ENCODE results near the gene CD24.
"Not testable (repeated sequence)": the region's sequence is repeated elsewhere in the genome, so short reads cannot be mapped to it uniquely, and the experiment has no call there.

The CD24 gene

GRCh38 chr6:106974336-106974998 is at the start of gene CD24:
Gene CD24 (minus strand): TSS chr6:106974729. CDS start chr6:106974646, 83 bp downstream.
- Histone ChIP-seq H3K36me3 (ENCODE audit: control insufficient read depth, insufficient read depth, low read length) (peaks cover 9% of the 10 kb centered on the region), H3K27ac (ENCODE audit: low read length) (no peak within 1 kb of the TSS), H3K27me3 (ENCODE audit: control insufficient read depth, insufficient read depth, low read length) (no peaks in the 10 kb centered on the region), H3K9me3 (ENCODE audit: control insufficient read depth, insufficient read depth, low read length) (no peaks in the 10 kb centered on the region), H3K4me3 (ENCODE audit: low read length) (peak within 1 kb of the TSS; percentile 80), H3K4me1 (ENCODE audit: control insufficient read depth, insufficient read depth, low read length) (no peaks in the 10 kb centered on the region; the same call in 1 of the 2 replicates)
- no peak for DNase-seq (ENCODE audit: low read depth, low spot score)
- no CpG with 5 or more reads among the region's 73 CpGs for WGBS (ENCODE audit: insufficient coverage, insufficient read length)

DNA sequence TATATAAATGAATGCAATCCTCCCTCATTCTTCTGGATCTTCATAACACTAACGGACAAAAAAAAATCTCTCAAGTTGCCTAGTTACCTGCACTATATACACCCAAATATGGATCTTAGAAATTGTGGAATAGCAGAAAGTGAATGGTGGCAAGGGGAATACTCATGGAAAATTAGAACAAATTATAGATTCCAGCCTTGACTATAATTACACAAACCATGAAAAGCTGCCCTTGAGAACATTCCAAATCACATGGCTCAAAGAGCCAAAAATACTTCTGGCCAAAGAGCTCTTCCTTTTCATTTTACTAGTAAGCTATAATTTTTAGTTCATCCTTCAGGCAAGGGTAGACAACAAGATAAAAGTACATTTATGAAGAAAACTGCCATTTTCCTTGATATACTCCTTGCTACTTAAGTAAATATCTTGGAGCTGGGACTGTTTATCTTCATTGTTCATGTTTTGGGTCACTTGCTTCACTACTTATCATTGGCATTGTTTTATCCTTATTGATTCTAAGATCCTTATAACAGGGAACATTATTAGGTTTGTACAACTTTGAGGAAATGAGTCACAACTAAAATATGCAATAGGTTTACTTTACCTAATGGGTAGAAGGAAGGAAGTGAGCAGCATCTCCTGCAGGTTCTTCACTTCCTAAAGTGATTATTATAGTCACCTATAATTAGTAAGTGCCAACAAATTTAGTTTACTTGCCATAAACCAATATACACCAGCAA is 47.1 kb upstream of the CD24 start:
- no CpG with 5 or more reads among the region's 1 CpG for WGBS (ENCODE audit: insufficient coverage, insufficient read length)
- DNase-seq (ENCODE audit: low read depth, low spot score): no peak
- no peaks in the 10 kb centered on the region for H3K4me1 ChIP-seq (ENCODE audit: control insufficient read depth, insufficient read depth, low read length)

GRCh38 chr6:107020239-107020638 is 45.7 kb upstream of the CD24 start:
- no peak for DNase-seq (ENCODE audit: low read depth, low spot score)
- H3K9me3 ChIP-seq (ENCODE audit: control insufficient read depth, insufficient read depth, low read length): no peaks in the 10 kb centered on the region

More for the DNA sequence above, 47.1 kb upstream of the CD24 start:
- Histone ChIP-seq H3K27ac (ENCODE audit: low read length) (no peak overlapping the region), H3K27me3 (ENCODE audit: control insufficient read depth, insufficient read depth, low read length) (no peaks in the 10 kb centered on the region), H3K9me3 (ENCODE audit: control insufficient read depth, insufficient read depth, low read length) (no peaks in the 10 kb centered on the region), H3K36me3 (ENCODE audit: control insufficient read depth, insufficient read depth, low read length) (no peaks in the 10 kb centered on the region), H3K4me3 (ENCODE audit: low read length) (no peak overlapping the region)

GRCh38 chr6:107019628-107020027 is 45.1 kb upstream of the CD24 start:
- not testable (repeated sequence) for DNase-seq (ENCODE audit: low read depth, low spot score); H3K36me3 ChIP-seq (ENCODE audit: control insufficient read depth, insufficient read depth, low read length); H3K27ac ChIP-seq (ENCODE audit: low read length); H3K9me3 ChIP-seq (ENCODE audit: control insufficient read depth, insufficient read depth, low read length); H3K27me3 ChIP-seq (ENCODE audit: control insufficient read depth, insufficient read depth, low read length); H3K4me3 ChIP-seq (ENCODE audit: low read length); H3K4me1 ChIP-seq (ENCODE audit: control insufficient read depth, insufficient read depth, low read length)
- no CpG with 5 or more reads among the region's 8 CpGs for WGBS (ENCODE audit: insufficient coverage, insufficient read length)

More at GRCh38 chr6:107020239-107020638, 45.7 kb upstream of the CD24 start:
- H3K36me3 ChIP-seq (ENCODE audit: control insufficient read depth, insufficient read depth, low read length): no peaks in the 10 kb centered on the region
- no peaks in the 10 kb centered on the region for H3K27me3 ChIP-seq (ENCODE audit: control insufficient read depth, insufficient read depth, low read length)
- no peak overlapping the region for H3K4me3 ChIP-seq (ENCODE audit: low read length)
- H3K4me1 ChIP-seq (ENCODE audit: control insufficient read depth, insufficient read depth, low read length): no peaks in the 10 kb centered on the region
- H3K27ac ChIP-seq (ENCODE audit: low read length): no peak overlapping the region
- no CpG with 5 or more reads among the region's 4 CpGs for WGBS (ENCODE audit: insufficient coverage, insufficient read length)

DNA sequence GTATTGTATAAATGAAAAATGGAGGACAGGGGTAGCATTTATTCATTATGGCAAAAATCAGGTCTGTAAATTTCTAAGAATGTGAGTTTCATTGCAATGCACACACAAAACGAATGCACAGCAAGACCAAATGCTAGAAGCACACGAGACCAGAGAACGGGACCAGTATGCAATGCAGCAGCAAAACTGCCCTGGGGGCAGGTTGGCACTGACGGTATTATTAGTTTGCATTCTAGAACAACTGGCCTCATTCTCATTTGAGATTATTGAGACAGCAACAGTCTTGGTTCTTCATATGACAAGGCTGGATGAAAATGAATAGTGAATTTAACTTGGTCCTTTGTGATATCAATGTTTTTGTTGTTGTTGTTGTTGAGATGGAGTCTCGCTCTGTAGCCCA is 44.5 kb upstream of the CD24 start:
- no CpG with 5 or more reads among the region's 5 CpGs for WGBS (ENCODE audit: insufficient coverage, insufficient read length)
- H3K4me3 ChIP-seq (ENCODE audit: low read length): no peak overlapping the region
- no peak for DNase-seq (ENCODE audit: low read depth, low spot score)
- H3K27me3 ChIP-seq (ENCODE audit: control insufficient read depth, insufficient read depth, low read length): no peaks in the 10 kb centered on the region
- H3K9me3 ChIP-seq (ENCODE audit: control insufficient read depth, insufficient read depth, low read length): no peaks in the 10 kb centered on the region
- H3K4me1 ChIP-seq (ENCODE audit: control insufficient read depth, insufficient read depth, low read length): no peaks in the 10 kb centered on the region
- no peaks in the 10 kb centered on the region for H3K36me3 ChIP-seq (ENCODE audit: control insufficient read depth, insufficient read depth, low read length)
- no peak overlapping the region for H3K27ac ChIP-seq (ENCODE audit: low read length)

DNA sequence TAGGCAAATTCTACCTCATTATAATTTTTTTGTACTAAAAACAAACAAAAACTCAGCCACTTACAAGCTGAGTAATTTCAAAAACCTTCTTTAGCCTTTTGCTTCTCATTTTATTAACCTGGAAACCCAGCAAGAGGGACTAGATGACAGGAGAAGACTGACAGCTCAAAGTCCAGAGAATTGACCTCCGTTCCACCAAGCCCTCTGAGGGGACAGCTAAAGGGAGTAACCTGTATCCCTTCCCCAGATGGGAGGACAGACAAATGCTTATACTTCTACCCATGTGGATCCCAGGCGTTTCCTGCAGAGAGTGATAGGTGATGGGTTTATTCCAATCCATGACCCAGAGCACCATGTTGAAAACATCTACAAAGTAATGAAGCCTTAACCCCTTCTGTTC is 35.0 kb upstream of the CD24 start:
- DNase-seq (ENCODE audit: low read depth, low spot score): no peak
- H3K4me3 ChIP-seq (ENCODE audit: low read length): no peak overlapping the region
- H3K9me3 ChIP-seq (ENCODE audit: control insufficient read depth, insufficient read depth, low read length): no peaks in the 10 kb centered on the region
- WGBS (ENCODE audit: insufficient coverage, insufficient read length): no CpG with 5 or more reads among the region's 2 CpGs
- no peak overlapping the region for H3K27ac ChIP-seq (ENCODE audit: low read length)
- H3K36me3 ChIP-seq (ENCODE audit: control insufficient read depth, insufficient read depth, low read length): no peaks in the 10 kb centered on the region
- no peaks in the 10 kb centered on the region for H3K4me1 ChIP-seq (ENCODE audit: control insufficient read depth, insufficient read depth, low read length)
- H3K27me3 ChIP-seq (ENCODE audit: control insufficient read depth, insufficient read depth, low read length): no peaks in the 10 kb centered on the region

- peak; percentile 70 for DNase-seq (ENCODE audit: low read depth, low spot score)
- no peaks in the 10 kb centered on the region for H3K9me3 ChIP-seq (ENCODE audit: control insufficient read depth, insufficient read depth, low read length)
- H3K27ac ChIP-seq (ENCODE audit: low read length): no peak overlapping the region
- no peak overlapping the region for H3K4me3 ChIP-seq (ENCODE audit: low read length)
- no peaks in the 10 kb centered on the region for H3K36me3 ChIP-seq (ENCODE audit: control insufficient read depth, insufficient read depth, low read length)
- peaks cover 4% of the 10 kb centered on the region; the same call in 1 of the 2 replicates for H3K4me1 ChIP-seq (ENCODE audit: control insufficient read depth, insufficient read depth, low read length)
- no CpG with 5 or more reads among the region's 10 CpGs for WGBS (ENCODE audit: insufficient coverage, insufficient read length)
- H3K27me3 ChIP-seq (ENCODE audit: control insufficient read depth, insufficient read depth, low read length): no peaks in the 10 kb centered on the region
Measured at GRCh38 chr6:106997392-106998158, 23.0 kb upstream of the CD24 start.

DNA sequence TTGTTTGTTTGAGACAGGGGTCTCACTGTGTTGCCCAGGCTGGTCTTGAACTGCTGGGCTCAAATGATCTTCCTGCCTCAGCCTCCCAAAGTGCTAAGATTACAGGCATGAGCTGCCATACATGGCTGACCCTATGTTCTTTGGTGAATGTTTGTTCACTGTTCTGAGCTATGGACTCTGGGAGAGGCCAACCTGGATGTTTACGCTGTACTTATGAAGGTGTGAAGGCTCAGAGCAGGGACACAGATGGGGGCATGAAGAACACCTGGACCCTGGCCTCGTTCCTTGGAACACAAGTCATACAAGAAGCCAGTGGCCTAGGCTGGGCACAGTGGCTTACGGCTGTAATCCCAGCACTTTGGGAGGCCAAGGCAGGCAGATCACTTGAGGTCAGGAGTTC is 21.1 kb upstream of the CD24 start:
- no peaks in the 10 kb centered on the region for H3K27me3 ChIP-seq (ENCODE audit: control insufficient read depth, insufficient read depth, low read length)
- no peak overlapping the region for H3K27ac ChIP-seq (ENCODE audit: low read length)
- no CpG with 5 or more reads among the region's 3 CpGs for WGBS (ENCODE audit: insufficient coverage, insufficient read length)
- no peaks in the 10 kb centered on the region for H3K9me3 ChIP-seq (ENCODE audit: control insufficient read depth, insufficient read depth, low read length)
- H3K36me3 ChIP-seq (ENCODE audit: control insufficient read depth, insufficient read depth, low read length): no peaks in the 10 kb centered on the region
- DNase-seq (ENCODE audit: low read depth, low spot score): no peak
- H3K4me1 ChIP-seq (ENCODE audit: control insufficient read depth, insufficient read depth, low read length): peaks cover 4% of the 10 kb centered on the region; the same call in 1 of the 2 replicates
- no peak overlapping the region for H3K4me3 ChIP-seq (ENCODE audit: low read length)

- H3K9me3 ChIP-seq (ENCODE audit: control insufficient read depth, insufficient read depth, low read length); H3K27ac ChIP-seq (ENCODE audit: low read length); H3K4me1 ChIP-seq (ENCODE audit: control insufficient read depth, insufficient read depth, low read length); H3K36me3 ChIP-seq (ENCODE audit: control insufficient read depth, insufficient read depth, low read length); DNase-seq (ENCODE audit: low read depth, low spot score); H3K4me3 ChIP-seq (ENCODE audit: low read length); H3K27me3 ChIP-seq (ENCODE audit: control insufficient read depth, insufficient read depth, low read length): not testable (repeated sequence)
- no CpG with 5 or more reads among the region's 3 CpGs for whole genome bisulfite sequencing (ENCODE audit: insufficient coverage, insufficient read length)
Measured at GRCh38 chr6:106989737-106990136, 15.2 kb upstream of the CD24 start.

- H3K9me3 ChIP-seq (ENCODE audit: control insufficient read depth, insufficient read depth, low read length): no peaks in the 10 kb centered on the region
- WGBS (ENCODE audit: insufficient coverage, insufficient read length): no CpG with 5 or more reads among the region's 3 CpGs
- DNase-seq (ENCODE audit: low read depth, low spot score): no peak
Measured at GRCh38 chr6:106988664-106989063, 14.1 kb upstream of the CD24 start.

More at GRCh38 chr6:106988664-106989063, 14.1 kb upstream of the CD24 start:
- H3K27me3 ChIP-seq (ENCODE audit: control insufficient read depth, insufficient read depth, low read length): no peaks in the 10 kb centered on the region
- H3K4me1 ChIP-seq (ENCODE audit: control insufficient read depth, insufficient read depth, low read length): no peaks in the 10 kb centered on the region
- no peak overlapping the region for H3K4me3 ChIP-seq (ENCODE audit: low read length)
- H3K27ac ChIP-seq (ENCODE audit: low read length): no peak overlapping the region
- no peaks in the 10 kb centered on the region for H3K36me3 ChIP-seq (ENCODE audit: control insufficient read depth, insufficient read depth, low read length)
